MCF 10A (cell line): ENCODE results near the gene NRXN3. TPM values are rescaled to one million over a fixed set of nuclear protein-coding genes. Genes with fewer than 3 reads are reported as not detected.

Experiments used
- BruUV-seq: library from RNA; stranded (reverse); fragments of 400-500 nt; replicated peaks from 2 replicates; lab custom pipeline; 2021; lab: Mats Ljungman, UMichigan
- CTCF ChIA-PET: fragments of 300-600 bp; sonication (Branson Sonifier 250); formaldehyde crosslinking; extraction: SDS; loops from one replicate; lab custom pipeline; 2021; ENCODE audit warnings: antibody characterized with exemption, inconsistent platforms; lab: Yijun Ruan, JAX
- POLR2A ChIA-PET: fragments of 300-600, 350-650 bp; sonication (Branson Sonifier 250); formaldehyde crosslinking; extraction: SDS; loops from one replicate; lab custom pipeline; 2020; ENCODE audit warnings: antibody characterized with exemption, inconsistent platforms; lab: Yijun Ruan, JAX
- DNase-seq: peaks from one replicate; pipeline ENCODE4 v3.0.0-alpha.2; 2018; ENCODE audit not compliant: unreplicated experiment
- H3K27ac Mint-ChIP-seq: one replicate; pipeline ENCODE4 v1.8.0; 2022; ENCODE audit warnings: mild to moderate bottlenecking, low read depth, mixed read lengths; ENCODE audit not compliant: unreplicated experiment
- H3K27me3 Mint-ChIP-seq: one replicate; pipeline ENCODE4 v1.8.0; 2022; ENCODE audit warnings: mixed read lengths; ENCODE audit not compliant: insufficient read depth, unreplicated experiment
- H3K36me3 Mint-ChIP-seq: one replicate; pipeline ENCODE4 v1.8.0; 2022; ENCODE audit warnings: mild to moderate bottlenecking, moderate library complexity, mixed read lengths; ENCODE audit not compliant: insufficient read depth, unreplicated experiment
- H3K4me1 Mint-ChIP-seq: one replicate; pipeline ENCODE4 v1.8.0; 2022; ENCODE audit warnings: mixed read lengths; ENCODE audit not compliant: insufficient read depth, unreplicated experiment
- H3K4me3 Mint-ChIP-seq: one replicate; pipeline ENCODE4 v1.8.0; 2022; ENCODE audit warnings: mild to moderate bottlenecking, moderate library complexity, mixed read lengths; ENCODE audit not compliant: unreplicated experiment
- H3K9me3 Mint-ChIP-seq: one replicate; pipeline ENCODE4 v1.8.0; 2022; ENCODE audit warnings: mixed read lengths; ENCODE audit not compliant: unreplicated experiment
- CTCF ChIP-seq: fragments of 200-600 bp; IDR thresholded peaks from one replicate; pipeline ENCODE4 v1.8.0; 2022; ENCODE audit warnings: antibody characterized with exemption, mild to moderate bottlenecking; ENCODE audit not compliant: unreplicated experiment
- intact Hi-C: fragments of 100-400 bp; cut with micrococcal nuclease; formaldehyde crosslinking; loops from 2 replicates; pipeline ENCODE4 v1.14.1; 2022
- total RNA-seq: library from RNA; stranded (reverse); gene quantifications from 2 replicates; pipeline ENCODE4 v1.2.3, GENCODE V29; 2022

The NRXN3 gene
- total RNA-seq, 1 experiment from 2014 or later, result not detected

- Mint-ChIP-seq H3K36me3 (no peaks in the 10 kb centered on the region), H3K9me3 (no peaks in the 10 kb centered on the region), H3K27me3 (peaks cover 51% of the 10 kb centered on the region), H3K4me1 (no peaks in the 10 kb centered on the region), H3K4me3 (no peak overlapping the region), H3K27ac (no peak overlapping the region)
- intact Hi-C loops, result no loop called here
- BruUV-seq, result no TSS peak
- no peak for TF ChIP-seq CTCF
- CTCF ChIA-PET, result interaction anchor here (0.6 to 3.8 kb wide), 6 partner anchors 8 to 641 kb away, joined by 3 to 20 read pairs (median 6); no protein-coding TSS in a partner anchor
- no peak for DNase-seq
- POLR2A ChIA-PET, result no interaction called here
These were observed 679.8 kb downstream of the NRXN3 start for GRCh38 chr14:78849952-78850351.

DNA sequence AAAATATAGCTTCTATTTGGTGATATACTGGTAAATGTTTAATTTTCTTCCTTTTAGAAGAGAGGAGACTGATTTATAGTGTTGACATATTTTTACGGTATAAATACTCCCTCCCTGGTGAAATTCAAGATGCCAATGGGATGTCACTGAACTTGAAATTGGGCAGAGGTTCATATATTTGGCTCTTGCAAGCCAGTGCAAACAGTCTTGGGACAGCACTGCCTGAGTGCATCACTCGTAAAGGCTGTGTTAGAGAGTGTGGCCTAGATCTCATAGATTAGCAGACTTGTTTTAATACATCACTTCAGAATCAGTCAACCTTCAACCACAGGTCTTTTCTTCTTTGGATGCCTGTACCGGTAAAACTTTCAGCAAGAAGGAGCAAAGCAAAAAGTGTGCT lies 681.0 kb downstream of the NRXN3 start:
- Mint-ChIP-seq H3K27ac (no peak overlapping the region), H3K27me3 (peaks cover 41% of the 10 kb centered on the region), H3K4me1 (no peaks in the 10 kb centered on the region), H3K4me3 (no peak overlapping the region), H3K36me3 (no peaks in the 10 kb centered on the region), H3K9me3 (no peaks in the 10 kb centered on the region)
- no peak for TF ChIP-seq CTCF
- ChIA-PET CTCF (interaction anchor here (1.2 to 1.8 kb wide), 2 partner anchors 12 to 990 kb away, joined by 3 to 5 read pairs; no protein-coding TSS in a partner anchor), POLR2A (no interaction called here)
- no TSS peak for BruUV-seq
- DNase-seq, result no peak
- intact Hi-C loops, result no loop called here

DNA sequence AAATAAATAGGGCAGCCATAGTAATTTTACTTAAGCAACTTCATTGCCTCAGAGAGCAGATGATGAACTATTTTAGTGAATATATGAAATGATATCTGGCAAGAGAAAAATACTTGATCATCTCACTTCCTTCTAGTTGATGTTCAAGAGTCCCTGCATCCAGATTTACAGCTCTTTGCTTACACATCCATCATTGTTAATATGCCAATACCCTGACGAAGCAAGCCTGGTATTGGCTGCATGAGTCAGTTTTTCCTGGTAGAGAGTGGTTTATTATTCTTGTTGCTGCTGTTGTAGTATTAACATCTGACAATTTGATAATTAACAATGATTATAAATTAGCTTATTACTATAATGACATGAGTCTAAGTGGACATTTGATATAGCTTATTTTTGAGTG lies 681.9 kb downstream of the NRXN3 start:
- Mint-ChIP-seq H3K4me3 (no peak overlapping the region), H3K27me3 (peaks cover 36% of the 10 kb centered on the region), H3K4me1 (no peaks in the 10 kb centered on the region), H3K27ac (no peak overlapping the region), H3K36me3 (no peaks in the 10 kb centered on the region), H3K9me3 (no peaks in the 10 kb centered on the region)
- no peak for DNase-seq
- ChIA-PET CTCF (interaction anchor here (1.8 kb wide), 1 partner anchor 991 kb away, joined by 5 read pairs; no protein-coding TSS in a partner anchor), POLR2A (no interaction called here)
- BruUV-seq, result no TSS peak
- no peak for TF ChIP-seq CTCF
- intact Hi-C loops, result no loop called here

GRCh38 chr14:78857974-78858373 lies 687.8 kb downstream of the NRXN3 start:
- intact Hi-C loops, result no loop called here
- BruUV-seq, result no TSS peak
- H3K36me3 Mint-ChIP-seq, result no peaks in the 10 kb centered on the region
- no peak for DNase-seq
- ChIA-PET POLR2A (interaction anchor here (0.6 kb wide), 1 partner anchor 1219 kb away, joined by 3 read pairs; no protein-coding TSS in a partner anchor), CTCF (interaction anchor here (1.0 to 2.6 kb wide), 3 partner anchors 9 to 19 kb away, joined by 4 to 20 read pairs (median 9); no protein-coding TSS in a partner anchor)
- H3K27ac Mint-ChIP-seq, result no peak overlapping the region
- no peak overlapping the region for H3K4me3 Mint-ChIP-seq
- no peaks in the 10 kb centered on the region for H3K4me1 Mint-ChIP-seq
- H3K27me3 Mint-ChIP-seq, result peaks cover 54% of the 10 kb centered on the region
- H3K9me3 Mint-ChIP-seq, result no peaks in the 10 kb centered on the region
- TF ChIP-seq CTCF, result no peak
